ENCODE results near the gene ADAM8.
"Not testable (repeated sequence)": the region's sequence is repeated elsewhere in the genome, so short reads cannot be mapped to it uniquely, and the experiment has no call there.

ADAM8 gene

DNA sequence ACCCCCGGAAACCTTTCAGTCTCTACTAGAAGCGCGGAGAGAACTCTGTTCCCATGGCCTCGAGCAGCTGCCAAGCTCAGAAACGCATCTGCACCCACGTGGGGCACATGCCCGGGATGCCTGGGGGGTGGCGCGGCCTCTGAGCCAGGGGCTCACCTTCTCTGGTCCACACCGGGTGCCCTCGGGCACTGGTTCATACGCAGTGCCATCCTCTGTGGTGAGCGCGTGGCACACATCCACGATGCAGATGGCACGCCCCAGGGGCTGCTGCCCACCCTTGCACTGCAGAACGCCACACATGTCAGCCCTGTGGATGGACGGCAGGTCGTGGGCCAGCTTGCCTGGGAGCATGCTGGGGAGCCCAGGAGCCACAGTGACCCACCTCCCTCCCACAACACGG is 6.5 kb downstream of the ADAM8 start:
- Mint-ChIP-seq H3K4me1 (no peaks in the 10 kb centered on the region), H3K9me3 (no peaks in the 10 kb centered on the region), H3K27ac (no peak overlapping the region), H3K36me3 (ENCODE audit: low read depth) (no peaks in the 10 kb centered on the region), H3K4me3 (no peak overlapping the region), H3K27me3 (ENCODE audit: low read depth, poor library complexity) (peaks cover 5% of the 10 kb centered on the region)
- no peak for DNase-seq
- TF ChIP-seq, protein P1, sequence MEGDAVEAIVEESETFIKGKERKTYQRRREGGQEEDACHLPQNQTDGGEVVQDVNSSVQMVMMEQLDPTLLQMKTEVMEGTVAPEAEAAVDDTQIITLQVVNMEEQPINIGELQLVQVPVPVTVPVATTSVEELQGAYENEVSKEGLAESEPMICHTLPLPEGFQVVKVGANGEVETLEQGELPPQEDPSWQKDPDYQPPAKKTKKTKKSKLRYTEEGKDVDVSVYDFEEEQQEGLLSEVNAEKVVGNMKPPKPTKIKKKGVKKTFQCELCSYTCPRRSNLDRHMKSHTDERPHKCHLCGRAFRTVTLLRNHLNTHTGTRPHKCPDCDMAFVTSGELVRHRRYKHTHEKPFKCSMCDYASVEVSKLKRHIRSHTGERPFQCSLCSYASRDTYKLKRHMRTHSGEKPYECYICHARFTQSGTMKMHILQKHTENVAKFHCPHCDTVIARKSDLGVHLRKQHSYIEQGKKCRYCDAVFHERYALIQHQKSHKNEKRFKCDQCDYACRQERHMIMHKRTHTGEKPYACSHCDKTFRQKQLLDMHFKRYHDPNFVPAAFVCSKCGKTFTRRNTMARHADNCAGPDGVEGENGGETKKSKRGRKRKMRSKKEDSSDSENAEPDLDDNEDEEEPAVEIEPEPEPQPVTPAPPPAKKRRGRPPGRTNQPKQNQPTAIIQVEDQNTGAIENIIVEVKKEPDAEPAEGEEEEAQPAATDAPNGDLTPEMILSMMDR (IDR thresholded peaks at IDR 0.05) = no peak

DNA sequence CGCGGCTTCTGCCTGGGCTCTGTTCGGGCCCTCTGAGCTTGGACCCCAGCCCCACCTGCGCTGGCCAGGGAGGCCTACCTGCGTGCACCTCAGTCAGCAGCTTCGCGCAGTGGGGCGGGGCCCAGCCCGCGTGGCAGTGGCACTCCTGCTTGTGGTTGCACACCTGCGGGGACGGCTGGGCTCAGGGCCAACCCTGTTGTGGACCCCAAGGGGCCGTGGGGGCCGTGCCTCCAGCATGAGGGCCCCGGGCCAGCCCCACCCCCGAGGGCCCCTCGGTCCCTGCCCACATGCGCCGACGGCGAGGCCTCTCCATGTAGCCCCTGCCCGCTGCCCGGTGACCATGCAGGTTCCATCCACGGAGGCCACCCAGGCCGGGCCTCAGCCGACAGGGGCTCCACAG is 7.3 kb downstream of the ADAM8 start:
- peaks cover 5% of the 10 kb centered on the region for H3K27me3 Mint-ChIP-seq (ENCODE audit: low read depth, poor library complexity)
- H3K27ac Mint-ChIP-seq = no peak overlapping the region
- H3K4me3 Mint-ChIP-seq = no peak overlapping the region
- DNase-seq = no peak
- TF ChIP-seq, protein P1 (IDR thresholded peaks at IDR 0.05) = no peak
- no peaks in the 10 kb centered on the region for H3K36me3 Mint-ChIP-seq (ENCODE audit: low read depth)
- H3K4me1 Mint-ChIP-seq = no peaks in the 10 kb centered on the region
- no peaks in the 10 kb centered on the region for H3K9me3 Mint-ChIP-seq

DNA sequence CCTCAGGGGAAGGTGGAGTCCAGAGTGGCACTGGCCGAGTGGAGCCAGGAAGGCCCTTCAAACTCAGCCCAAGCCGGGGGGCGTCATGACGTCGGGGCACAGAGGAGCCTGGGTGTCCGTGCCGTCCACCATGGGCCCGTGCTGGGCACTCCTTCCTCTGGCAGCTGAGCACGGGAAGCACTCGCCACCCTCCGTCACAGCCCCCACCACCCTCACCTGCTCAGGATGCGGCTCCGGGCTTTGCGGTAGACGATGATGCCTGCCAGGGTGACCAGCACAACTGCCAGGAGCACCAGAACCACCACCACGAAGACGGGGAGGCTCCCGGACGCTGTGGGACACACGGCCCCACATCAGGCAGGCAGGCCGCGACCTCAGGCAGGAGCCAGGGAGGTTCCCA is 8.1 kb downstream of the ADAM8 start:
- Mint-ChIP-seq H3K9me3 (no peaks in the 10 kb centered on the region), H3K4me1 (no peaks in the 10 kb centered on the region), H3K4me3 (no peak overlapping the region), H3K36me3 (ENCODE audit: low read depth) (no peaks in the 10 kb centered on the region), H3K27ac (no peak overlapping the region), H3K27me3 (ENCODE audit: low read depth, poor library complexity) (peaks cover 5% of the 10 kb centered on the region)
- TF ChIP-seq, protein P1 (IDR thresholded peaks at IDR 0.05) = no peak
- no peak for DNase-seq

DNA sequence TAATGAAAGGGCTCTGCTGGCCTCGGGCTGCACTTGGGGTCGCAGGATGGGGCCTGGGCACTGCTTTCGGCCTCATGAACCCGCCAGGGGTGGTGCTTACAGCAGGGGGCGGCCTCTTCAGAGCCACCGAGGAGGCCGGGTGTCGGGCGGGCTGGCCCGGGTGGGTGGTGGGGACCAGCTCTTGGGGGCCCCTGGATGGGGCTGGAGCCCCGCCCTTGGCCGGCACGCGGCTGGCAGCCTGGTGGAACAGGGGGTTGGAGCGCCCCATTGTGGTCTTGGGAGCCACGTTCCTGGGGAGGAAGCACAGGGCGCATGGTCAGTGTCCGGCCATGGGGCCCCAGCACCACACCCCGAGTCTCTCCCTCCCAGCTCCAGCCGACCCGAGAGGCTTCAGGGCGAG is 8.8 kb downstream of the ADAM8 start:
- no peak for DNase-seq

DNA sequence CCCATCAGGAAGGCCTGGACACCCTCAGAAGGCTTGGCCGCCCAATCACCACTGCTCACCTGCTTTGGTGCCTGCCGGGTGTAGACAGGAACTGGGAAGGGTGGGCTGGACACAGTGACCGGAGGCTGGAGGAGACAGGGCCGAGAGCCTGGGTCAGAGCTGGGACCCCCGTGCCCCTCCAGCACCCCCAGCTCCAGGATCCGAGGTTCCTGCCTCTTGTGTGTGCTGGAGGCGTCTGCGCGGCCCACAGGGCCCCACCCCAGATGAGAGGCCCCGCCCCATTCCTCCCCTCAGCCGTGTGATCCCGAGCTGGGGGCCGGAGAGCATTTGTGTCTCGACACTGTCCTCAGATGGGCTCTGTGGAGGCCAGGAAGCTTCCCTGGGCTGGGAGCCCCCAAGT is 9.4 kb downstream of the ADAM8 start:
- DNase-seq = no peak
- Mint-ChIP-seq H3K4me3 (no peak overlapping the region), H3K36me3 (ENCODE audit: low read depth) (no peaks in the 10 kb centered on the region), H3K27me3 (ENCODE audit: low read depth, poor library complexity) (peaks cover 8% of the 10 kb centered on the region), H3K4me1 (peaks cover 12% of the 10 kb centered on the region), H3K9me3 (no peaks in the 10 kb centered on the region), H3K27ac (no peak overlapping the region)
- TF ChIP-seq, protein P1 (IDR thresholded peaks at IDR 0.05) = no peak

More for the DNA sequence above, 8.8 kb downstream of the ADAM8 start:
- H3K4me3 Mint-ChIP-seq = no peak overlapping the region
- TF ChIP-seq, protein P1 (IDR thresholded peaks at IDR 0.05) = no peak
- H3K9me3 Mint-ChIP-seq = no peaks in the 10 kb centered on the region
- no peak overlapping the region for H3K27ac Mint-ChIP-seq
- H3K36me3 Mint-ChIP-seq (ENCODE audit: low read depth) = no peaks in the 10 kb centered on the region
- peaks cover 5% of the 10 kb centered on the region for H3K27me3 Mint-ChIP-seq (ENCODE audit: low read depth, poor library complexity)
- H3K4me1 Mint-ChIP-seq = peaks cover 6% of the 10 kb centered on the region

DNA sequence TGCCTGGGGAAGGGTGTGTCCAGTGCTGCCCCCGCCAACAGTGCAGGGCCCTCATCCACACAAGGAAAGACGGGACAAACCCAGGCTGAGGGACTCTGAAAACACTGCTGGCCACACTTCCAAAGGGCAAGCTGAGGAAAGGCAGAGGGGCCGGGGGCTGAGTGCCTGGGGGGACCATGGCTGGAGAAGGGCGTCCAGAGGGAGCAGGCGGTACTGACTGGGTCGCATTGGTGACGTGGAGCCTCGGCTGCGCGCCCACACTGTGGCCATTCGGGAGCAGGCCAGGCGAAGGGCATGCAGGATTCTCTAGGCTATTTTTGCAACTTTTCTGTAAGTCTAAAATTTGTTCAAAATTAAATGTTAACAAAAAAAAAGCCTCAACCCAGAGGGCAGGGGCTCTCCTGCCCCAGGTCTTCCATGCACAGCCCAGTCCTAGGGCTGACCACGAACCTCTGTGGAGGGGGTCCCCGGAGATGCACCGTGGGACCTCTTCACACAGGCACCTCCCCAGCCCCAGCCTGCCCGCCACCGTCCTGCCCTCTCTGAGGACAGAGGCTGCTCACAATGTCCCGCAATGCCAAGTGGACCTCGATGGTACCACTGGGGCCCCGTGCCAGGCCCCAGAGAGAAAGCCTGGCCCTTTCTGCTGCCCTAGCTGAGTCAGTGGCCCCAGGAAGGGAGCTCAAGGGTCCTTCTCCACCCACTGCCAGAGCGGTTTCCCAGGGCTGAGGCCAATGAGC is 10.4 kb downstream of the ADAM8 start:
- Mint-ChIP-seq H3K4me3 (no peak overlapping the region), H3K27ac (no peak overlapping the region), H3K27me3 (ENCODE audit: low read depth, poor library complexity) (peaks cover 8% of the 10 kb centered on the region), H3K36me3 (ENCODE audit: low read depth) (no peaks in the 10 kb centered on the region), H3K4me1 (peaks cover 13% of the 10 kb centered on the region), H3K9me3 (no peaks in the 10 kb centered on the region)
- DNase-seq = no peak
- TF ChIP-seq, protein P1 (IDR thresholded peaks at IDR 0.05) = no peak

DNA sequence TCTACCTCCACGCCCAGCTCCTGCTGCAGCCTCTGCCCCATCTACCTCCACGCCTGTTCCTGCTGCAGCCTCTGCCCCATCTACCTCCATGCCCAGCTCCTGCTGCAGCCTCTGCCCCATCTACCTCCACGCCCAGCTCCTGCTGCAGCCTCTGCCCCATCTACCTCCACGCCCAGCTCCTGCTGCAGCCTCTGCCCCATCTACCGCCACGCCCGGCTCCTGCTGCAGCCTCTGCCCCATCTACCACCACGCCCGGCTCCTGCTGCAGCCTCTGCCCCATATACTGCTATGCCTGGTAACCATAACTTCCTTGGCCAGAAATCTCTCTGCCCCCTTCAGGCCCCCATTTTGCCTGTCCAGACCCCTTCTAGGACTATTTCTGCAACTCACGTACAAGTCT is 11.6 kb downstream of the ADAM8 start:
- H3K9me3 Mint-ChIP-seq; H3K36me3 Mint-ChIP-seq (ENCODE audit: low read depth); DNase-seq; H3K4me3 Mint-ChIP-seq; H3K27ac Mint-ChIP-seq; H3K27me3 Mint-ChIP-seq (ENCODE audit: low read depth, poor library complexity): not testable (repeated sequence)
- H3K4me1 Mint-ChIP-seq = peaks cover 20% of the 10 kb centered on the region
